ENCODE results near the gene GYPA. TPM values are rescaled to one million over a fixed set of nuclear protein-coding genes. Genes with fewer than 3 reads are reported as not detected.

Gene GYPA
- total RNA-seq: not detected in 2 replicates

GRCh38 chr4:144140594-144141295 lies at the start of gene GYPA:
Gene GYPA (minus strand): TSS chr4:144140718. CDS start chr4:144140635, 83 bp downstream.

Other genes starting within 250 kb of the GYPA start
- gene GYPE, start 235.2 kb downstream of the GYPA start, total RNA-seq: 0.53 TPM in 1 of 2 replicates, not detected in the other
- not detected in 2 replicates for gene GYPB, start 121.3 kb downstream of the GYPA start, total RNA-seq